NT2/D1 (cell line): ENCODE data around the gene AMZ2.

Experiments used
- SUZ12 ChIP-seq: IDR thresholded peaks from 2 replicates; pipeline ENCODE4 v1.6.1; 2011; ENCODE audit not compliant: insufficient read length, insufficient read depth; ENCODE audit errors: extremely low read depth
- YY1 ChIP-seq: IDR thresholded peaks from 2 replicates; pipeline ENCODE4 v1.6.1; 2011; ENCODE audit not compliant: insufficient read length, insufficient read depth
- ZNF274 ChIP-seq: IDR thresholded peaks from 2 replicates; pipeline ENCODE4 v1.6.1; 2011; ENCODE audit warnings: mild to moderate bottlenecking, low read depth, low read length

- TF ChIP-seq SUZ12, result no peak
- no peak for TF ChIP-seq ZNF274
- no peak for TF ChIP-seq YY1
Measured at GRCh38 chr17:68199837-68200688, 47.8 kb upstream of the AMZ2 start.
